Activated T-helper 9 cell treated with anti-CD3 and anti-CD28 coated beads, Interleukin-2, amount 50 U/mL, for 16 hours (primary cell): ENCODE measurements around the gene TTC16.

Experiments used
- DNase-seq: peaks from one replicate; pipeline ENCODE4 v3.0.0-alpha.2; 2020; ENCODE audit warnings: low read depth

TTC16 gene

DNA sequence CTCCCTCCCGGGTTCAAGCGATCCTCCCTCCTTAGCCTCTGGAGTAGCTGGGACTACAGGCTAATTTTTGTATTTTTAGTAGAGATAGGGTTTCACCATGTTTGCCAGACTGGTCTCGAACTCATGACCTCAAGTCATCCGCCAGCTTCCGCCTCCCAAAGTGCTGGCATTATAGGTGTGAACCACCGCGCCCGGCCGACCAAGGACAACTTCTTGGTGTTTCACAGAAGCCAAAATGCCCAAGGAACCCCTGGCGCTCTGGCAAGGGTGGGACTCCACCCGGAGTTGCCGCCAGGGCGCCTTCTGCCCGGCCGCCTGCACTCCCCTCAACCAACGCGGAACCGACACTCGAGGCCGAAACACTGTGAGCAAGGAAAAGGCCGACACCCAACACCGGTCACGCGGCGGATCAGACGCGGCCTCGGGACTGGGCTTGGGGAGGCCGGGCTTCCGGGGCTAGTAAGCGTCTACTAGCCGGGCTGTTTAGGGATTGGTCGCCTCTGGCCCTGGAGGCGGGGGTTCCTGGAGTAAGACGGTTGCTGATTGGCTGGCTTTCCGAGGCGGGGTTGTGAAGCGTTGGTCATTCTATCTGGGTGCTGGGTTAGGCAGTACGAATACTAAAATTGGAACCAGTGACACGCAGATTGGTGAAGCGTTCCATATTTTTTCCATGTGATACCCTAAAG, 16.8 kb upstream of the TTC16 start:
- peak; percentile 76 for DNase-seq

DNA sequence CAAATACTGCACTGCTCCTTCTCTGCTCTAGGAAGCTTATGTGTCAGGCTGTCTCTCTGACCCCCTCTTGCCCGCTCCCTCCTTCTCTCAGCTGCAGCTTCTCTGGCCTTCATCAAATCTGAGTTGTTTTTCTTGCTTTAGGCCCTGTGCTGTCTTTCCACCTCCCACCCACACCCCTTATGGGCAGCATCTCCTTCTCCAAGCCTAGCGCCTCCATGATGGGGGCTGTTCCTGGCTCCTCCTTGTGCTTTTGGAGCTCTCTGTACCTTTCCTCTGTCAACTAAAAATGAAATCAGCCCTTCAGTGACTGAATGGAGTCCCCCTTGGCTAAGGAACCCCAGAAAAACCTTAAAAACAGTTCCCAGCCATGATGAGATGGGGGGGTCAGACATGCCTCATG, 15.7 kb upstream of the TTC16 start:
- DNase-seq: no peak

DNA sequence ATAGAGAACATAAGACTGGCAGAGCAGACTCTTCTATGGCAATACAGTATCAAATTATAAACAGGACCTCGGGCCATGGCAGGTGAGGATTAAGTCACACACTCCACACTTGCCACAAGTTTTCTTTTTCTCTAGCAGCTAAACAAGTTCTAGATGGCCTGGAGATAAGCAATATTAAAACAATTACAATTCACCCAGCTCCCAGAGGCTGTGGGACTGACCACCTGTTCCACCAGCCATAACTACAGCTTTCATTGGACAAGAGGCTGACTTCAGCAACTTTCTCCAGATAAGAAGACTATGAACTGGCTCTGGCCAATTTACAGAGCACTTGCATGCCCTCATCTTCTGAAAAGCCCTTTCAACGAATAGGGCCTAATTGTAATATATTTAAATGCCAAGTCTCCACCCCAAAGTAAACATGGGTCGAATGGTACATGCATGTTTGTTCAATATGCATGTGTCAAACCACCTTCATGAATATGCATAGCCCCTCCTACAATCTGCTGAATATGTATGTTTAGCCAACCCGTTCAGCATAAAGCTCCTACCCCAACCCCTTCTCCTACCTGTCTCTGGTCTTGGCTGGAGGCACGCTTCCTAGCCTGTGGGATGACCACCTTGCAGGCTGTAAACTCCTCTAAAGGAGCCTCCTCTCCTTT, 15.2 kb upstream of the TTC16 start:
- DNase-seq: no peak

DNA sequence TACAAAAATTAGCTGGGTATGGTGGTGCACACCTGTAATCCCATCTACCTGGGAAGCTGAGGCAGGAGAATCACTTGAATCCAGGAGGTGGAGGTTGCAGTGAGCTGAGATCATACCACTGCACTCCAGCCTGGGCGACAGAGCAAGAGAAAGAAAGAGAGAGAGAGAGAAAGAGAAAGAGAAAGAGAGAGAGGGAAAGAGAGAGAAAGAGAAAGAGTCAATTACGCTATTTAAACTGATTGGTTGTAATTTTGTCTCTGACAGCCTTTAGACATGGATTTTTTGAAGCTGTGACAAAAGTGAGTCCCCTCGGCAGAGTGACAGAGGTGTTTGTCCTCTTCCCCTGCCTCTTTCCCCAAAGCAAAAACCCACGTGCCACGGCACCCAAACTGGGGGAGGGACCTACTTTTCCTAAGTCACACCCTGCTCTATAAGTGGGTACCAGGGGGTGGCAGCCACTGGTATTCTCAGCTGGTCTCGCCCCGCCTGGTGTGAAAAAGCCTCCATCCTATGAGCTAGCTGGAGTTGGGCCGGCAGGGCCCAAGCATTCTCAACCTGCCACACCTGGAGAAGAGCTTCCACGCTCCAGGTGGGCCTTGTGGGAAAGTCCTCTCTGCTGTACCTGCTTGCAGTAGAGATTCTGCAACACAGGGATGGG, 12.5 kb upstream of the TTC16 start:
- no peak for DNase-seq

DNA sequence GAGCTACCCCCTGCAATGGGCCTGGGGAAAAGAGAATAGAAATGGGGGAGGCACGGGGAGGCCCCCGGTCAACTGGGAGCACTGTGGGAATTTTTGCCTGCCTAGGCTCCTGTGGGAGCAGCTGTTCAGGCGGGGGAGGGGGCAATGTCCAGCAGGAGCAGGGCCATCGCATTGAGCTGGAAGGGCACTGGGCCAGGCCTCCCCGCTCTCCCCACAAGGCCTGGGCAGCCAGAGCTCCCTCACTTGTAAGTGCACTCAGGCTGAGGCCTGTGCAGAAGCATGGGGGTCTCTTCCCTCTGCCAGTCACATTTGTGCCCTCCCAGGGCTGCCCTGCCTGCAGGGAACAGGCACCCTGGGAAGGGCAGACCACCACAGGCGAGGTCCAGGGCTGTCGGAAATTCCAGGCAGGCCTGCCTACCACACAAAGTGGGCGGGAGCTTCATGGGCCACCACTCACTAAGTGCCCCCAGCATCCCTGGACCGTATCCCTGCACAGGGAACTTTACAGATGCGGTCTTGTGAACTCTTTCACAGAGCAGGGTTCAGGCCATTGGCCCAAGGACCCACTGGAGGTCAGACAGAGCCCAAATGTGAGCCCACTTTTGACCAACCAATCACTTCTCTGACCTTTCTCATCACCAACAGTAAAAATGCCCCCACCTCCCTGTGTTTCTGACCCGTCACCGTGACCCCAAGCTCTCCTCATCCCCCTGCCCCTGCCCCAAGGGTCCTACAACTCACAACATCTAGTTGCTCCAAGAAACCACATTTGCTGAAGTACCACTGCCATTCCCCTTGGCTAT, 10.1 kb upstream of the TTC16 start:
- no peak for DNase-seq

DNA sequence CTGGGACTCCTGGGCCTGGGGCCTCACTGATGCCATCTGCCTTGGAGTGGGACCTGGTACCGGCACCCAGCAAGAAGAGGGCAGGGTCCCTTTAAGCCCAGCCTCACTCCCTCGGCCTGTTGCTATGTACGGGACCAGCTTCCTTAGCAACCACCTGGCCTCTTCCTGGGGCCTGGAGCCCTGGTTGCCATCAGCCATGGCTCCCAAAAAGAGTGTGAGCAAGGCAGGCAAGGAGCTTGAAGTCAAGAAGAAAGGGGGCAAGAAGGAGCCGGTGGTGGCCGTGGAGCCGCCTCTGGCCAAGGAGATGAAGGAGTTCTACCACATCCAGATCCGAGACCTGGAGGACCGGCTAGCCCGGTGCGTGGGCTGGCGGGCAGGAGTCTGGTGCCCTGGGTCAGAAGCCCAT, 9.0 kb upstream of the TTC16 start, which contains the start of gene CFAP157:
TSS of gene CFAP157 (plus strand) at position 153 of the 406 bp plus-strand sequence. CDS start at position 197, 44 bp downstream.
- DNase-seq: no peak

DNA sequence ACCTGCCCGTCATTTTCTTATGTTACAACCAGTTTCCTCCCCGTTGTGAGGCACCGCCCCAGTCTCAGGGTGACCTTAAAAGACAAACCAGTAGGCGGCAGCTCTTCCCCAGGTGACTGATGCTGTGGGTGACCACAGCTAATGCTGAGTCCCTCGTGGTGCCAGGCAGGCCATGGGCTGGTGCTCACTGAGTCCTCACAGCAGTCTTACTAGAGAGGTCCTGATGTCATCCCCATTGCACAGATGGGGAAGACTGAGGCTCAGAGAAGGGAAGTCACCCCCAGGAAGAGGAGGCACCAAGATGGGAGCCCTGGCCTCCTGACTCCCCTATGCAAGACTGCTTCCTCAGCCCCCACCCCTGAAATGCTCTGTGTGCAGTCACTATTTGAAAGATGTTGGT, 8.1 kb upstream of the TTC16 start:
- no peak for DNase-seq

DNA sequence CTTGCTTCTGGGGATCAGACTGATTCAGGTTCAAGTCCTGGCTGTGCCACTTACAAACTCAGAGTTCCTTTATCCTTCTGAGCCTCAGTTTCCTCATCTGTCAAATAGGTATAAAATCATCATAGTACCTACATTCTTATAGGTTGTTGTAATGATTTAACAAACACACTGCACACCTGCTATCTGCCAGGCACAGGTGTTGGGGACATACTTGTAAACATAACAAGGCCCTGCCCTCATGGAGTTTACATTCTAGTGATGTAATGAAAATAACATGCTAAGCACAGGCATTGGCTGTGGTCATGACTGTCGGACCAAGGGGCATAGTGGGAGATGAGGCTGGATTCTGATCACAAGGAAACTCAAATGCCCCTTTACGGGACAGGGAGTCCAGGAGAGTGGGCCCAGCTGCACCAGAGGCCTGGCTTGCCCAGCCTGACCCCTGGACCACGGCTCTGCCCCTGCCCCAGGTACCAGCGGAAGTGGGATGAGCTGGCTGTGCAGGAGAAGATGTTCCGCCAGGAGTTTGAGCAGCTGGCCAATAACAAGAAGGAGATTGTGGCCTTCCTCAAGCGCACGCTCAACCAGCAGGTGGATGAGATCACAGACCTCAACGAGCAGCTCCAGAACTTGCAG, 6.8 kb upstream of the TTC16 start:
- no peak for DNase-seq

DNA sequence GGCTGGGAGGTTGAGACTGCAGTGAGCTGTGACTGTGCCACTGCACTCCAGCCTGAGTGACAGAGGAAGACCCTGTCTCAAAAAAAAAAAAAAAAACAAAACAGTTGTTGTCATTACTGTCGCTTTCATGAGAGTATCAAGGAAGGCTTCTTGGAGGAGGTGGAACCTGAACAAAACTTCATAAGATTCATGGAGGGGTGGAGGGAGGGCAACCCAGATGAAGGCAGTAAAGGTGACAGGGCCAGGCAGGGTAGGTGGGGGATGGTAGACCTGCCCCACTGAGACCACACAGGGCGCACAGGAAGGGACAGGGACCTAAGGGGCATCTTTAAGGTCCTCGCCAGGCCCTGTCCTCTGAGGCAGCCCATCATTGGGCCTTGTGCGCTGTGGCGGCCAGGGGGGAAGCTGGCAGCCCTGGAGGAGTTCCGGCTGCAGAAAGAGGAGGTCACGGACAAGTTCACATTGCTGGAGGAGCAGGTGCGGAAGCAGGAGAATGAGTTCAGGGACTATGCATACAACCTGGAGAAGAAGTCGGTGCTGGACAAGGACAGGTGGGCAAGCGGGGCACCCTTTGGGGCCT, 5.6 kb upstream of the TTC16 start:
- DNase-seq: no peak

DNA sequence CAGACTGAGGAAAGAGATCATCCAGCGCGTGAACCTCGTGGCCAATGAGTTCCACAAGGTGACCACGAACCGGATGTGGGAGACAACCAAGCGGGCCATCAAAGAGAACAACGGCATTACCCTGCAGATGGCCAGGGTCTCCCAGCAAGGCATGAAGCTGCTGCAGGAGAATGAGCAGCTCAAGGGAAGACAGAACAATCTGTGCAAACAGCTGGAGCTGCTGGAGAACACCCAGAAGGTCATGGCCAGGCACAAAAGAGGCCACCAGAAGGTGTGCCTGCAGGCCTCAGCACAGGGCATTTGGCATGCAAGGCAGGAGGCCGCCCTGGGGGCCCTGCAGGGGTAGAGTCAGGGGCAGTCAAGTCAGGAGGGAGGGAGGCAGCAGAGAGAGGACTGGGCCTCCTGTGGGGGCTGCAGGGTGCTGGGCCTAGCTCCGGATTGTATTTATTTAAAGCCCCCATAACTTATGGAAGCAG, 4.6 kb upstream of the TTC16 start:
- no peak for DNase-seq

DNA sequence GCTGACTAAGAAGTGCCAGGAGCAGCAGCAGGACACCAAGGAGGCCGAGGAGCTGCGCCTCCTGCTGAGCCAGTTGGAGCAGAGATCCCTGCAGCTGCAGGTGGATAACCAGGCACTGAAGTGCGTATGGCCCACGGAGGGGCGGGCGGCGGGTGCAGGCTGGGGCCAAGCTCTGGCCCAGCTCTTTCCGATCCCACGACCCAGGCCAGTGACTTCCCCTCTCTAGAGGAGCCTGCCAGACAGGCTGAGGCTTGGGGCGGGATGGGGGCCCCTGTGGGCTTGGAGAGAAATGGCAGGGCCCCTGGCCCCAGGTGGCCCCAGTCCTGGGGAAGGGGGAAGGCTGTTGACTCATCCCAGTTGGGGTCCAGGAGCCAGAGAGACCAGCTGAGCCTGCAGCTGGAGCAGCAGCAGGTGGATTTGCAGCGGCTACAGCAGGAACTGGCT, 4.0 kb upstream of the TTC16 start:
- no peak for DNase-seq

DNA sequence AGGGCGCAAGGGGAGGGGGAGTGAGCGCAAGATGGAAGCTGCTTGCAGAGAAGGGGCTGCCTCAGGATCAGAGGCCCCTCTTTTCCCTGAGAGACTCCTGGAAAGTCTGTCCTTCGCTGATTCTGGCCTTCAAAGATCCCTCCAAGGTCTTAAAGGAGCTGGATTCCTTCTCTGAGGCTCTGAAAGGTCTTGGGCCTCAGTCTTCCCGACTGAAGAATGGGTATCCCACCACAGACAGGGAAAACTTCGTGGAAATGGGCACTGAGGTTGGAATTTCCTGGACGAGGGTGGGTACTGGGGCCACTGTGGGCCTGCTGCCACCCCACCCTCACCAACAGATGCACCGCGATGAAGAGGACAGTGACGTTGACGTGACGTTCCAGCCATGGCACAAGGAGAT, 3.5 kb upstream of the TTC16 start:
- DNase-seq: no peak

DNA sequence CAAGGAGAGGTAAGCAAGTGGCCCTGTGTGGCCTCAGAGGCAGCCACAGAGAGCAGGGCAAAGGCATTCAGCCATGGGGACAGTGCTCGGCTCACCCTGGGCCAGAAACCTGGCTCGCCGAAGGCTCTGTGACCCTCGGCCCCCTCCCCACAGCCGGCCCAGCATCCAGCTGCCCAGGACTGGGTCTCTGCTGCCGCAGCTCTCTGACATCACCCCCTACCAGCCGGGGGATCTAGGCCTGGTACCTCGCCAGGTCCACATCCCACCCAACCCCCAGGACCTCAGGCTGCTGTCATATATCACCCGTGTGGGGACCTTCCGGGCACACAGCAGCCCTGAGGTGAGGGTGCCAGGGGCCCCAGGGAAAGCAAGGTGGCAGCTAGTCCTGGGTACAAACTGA, 3.0 kb upstream of the TTC16 start:
- DNase-seq: no peak

DNA sequence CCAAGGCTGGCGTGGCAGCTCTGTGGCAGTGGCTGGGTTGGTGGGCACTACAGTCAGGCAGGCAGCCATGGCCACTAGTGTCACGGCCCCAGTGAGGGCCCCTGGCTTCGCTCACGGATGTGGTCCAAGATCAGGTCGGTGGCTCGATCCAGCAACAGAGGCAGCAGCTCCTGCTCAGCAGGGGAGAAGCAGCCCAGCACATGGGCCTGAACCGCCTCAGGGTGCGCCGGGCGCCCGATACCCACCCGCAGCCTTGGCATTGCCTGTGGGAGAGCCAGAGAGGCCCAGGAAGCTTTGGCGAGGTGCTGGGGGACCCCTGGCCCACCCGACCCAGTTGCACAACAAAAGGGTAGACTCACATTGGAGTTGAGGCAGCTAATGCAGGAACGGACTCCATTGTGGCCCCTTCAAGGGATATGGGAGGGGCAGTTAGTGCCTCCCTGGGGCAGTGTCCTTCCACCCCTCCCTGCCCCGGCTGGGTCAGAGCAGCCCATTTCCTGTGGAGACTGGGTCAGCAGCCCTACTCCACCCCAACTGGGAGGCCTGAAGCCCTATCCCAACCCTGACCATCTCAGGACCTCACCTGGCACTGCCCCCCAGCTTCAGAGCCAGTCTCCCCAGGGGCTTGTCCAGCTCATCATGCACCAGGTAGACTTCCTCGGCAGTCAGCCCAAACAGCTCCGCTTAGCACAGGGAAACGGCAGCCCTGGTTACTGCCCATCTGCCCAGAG, 1.7 kb upstream of the TTC16 start:
- DNase-seq: no peak

DNA sequence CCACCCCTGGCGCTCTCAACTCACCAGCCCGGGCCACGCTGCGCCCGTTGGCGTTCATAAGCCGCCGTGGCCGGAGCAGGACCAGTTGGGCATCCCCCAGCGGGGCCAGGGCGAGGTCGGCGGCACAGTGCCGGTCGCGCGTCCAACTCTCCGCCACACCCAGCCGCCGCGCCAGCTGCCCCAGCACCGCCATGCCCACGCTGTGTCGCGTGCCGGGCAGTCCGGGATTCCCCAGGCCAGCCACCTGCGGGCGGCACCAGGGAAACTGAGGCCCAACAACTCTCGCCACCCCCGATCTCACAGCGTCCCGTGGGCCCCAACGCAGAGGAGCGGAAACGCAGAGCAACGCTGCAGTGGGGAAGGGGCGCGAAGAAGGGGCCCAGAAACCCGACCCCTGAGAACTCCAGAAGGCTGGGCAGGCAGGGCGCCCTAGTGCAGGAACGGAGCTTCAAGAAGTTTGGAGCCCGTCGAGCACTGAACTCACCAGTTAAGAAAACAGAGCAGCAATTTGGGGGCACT, 869 bp upstream of the TTC16 start:
- DNase-seq: no peak

DNA sequence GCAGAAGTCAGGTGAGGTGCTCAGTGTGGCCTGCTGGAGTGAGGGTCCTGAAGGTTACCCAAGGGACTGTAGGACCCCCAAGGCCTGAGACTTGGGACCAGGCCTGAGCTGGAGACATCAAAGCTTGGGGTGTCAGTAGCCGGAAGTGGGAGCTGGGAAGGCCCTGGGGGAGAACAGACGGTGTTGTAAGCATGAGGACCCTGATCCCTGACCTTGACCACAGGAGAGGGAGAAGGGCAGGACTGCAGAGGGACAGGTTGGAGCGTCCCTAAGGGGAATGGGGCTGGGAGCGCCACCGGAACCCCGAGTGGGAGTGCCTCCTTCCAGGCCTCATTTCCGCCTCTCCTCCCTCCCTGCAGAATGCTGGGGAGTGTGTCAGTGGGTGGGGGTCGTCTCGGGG, 533 bp downstream of the TTC16 start:
- DNase-seq: no peak

DNA sequence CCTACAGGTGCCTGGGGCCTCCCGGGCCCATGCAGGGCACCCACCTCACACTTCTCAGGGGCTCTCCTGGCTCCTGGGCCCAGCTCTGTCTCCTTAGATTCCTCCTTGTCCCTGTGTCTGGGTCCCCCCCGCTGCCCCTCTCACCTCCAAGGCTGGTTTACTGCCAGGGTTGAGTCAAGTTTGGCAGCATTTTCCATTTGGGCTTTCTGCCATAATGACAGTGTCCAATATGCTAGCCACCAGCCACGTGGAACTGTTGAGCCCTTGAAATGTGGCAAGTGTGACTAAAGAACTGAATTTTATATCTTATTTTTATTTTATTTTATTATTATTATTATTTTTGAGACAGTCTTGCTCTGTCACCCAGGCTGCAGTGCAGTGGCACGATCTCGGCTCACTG, 1.9 kb downstream of the TTC16 start:
- no peak for DNase-seq

DNA sequence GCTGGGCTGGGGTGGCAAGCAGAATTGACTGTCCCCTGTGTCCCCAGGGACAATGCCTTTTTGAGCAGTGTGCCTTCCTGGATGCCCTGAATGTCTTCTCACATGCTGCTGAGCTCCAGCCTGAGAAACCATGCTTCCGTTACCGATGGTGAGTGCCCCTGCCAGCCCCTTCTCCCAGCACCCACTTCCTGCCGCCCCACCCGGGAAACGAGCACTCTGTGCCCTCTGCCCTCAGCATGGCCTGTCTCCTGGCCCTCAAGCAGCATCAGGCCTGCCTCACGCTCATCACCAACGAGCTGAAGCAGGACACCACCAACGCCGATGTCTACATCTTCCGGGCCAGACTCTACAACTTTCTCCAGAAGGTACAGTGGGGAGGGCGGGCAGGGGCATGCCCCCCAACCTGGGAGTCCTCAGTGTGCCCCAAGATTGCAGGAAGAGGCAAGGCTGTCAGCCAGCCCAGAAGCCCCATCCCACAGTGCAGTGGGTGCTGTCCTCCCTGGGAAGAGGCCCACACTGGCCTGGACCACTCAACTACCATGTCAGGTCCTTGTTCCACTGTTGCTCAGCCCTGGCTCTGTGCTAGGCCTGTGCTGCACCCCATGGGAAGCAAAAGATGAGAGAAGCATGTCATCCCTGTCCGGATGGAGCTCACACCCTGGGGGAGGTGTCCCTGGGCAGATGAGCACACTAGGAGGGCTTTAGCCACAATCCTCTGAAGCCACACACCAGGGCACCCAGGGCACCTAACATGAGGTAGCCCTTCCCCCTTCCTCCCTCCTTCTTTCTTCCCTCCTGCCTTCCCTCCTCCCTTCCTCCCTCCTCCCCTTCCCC, 4.4 kb downstream of the TTC16 start:
- DNase-seq: no peak

DNA sequence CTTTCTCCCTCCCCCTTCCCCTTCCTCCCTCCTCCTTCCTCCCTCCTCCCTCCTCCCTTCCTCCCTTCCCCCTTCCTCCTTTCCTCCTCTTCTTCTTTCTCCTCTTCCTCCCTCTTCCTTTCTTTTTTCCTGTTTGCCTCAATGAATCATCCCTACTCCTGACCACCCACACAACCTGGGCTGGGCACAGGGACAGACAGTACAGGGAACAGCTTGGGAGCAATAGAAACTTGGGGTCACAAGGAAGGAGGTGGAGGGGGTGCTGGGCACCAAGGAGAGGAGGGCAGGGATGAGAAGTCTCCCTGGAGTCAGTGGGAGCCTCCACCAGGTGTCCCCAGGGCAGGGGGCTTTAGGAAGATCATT, 5.0 kb downstream of the TTC16 start:
- no peak for DNase-seq

DNA sequence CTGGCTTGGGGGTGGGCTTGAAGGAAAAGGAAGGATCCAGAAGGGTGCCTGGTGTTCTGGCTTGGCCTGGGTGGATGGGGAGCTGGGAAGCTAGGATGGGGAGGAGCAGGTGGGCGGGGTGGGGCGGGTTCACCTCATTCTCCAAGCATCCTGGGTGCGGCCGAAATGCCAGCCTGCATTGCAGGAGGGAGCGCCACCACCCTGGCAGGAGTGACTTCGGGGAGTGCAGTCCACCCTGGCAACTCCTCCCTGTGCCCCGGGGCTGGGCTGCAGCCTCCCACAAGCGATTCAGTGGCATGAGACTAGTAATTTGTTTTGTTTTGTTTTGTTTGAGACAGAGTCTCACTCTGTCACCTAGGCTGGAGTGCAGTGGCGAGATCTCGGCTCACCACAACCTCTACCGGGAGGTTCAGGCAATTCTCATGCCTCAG, 5.5 kb downstream of the TTC16 start:
- DNase-seq: no peak
